ENCODE data around the gene SPINK5. TPM values are rescaled to one million over a fixed set of nuclear protein-coding genes. Genes with fewer than 3 reads are reported as not detected.

SPINK5 gene
- total RNA-seq, 2 donors from 2014 or later: 0.54 TPM; not detected in 1

DNA sequence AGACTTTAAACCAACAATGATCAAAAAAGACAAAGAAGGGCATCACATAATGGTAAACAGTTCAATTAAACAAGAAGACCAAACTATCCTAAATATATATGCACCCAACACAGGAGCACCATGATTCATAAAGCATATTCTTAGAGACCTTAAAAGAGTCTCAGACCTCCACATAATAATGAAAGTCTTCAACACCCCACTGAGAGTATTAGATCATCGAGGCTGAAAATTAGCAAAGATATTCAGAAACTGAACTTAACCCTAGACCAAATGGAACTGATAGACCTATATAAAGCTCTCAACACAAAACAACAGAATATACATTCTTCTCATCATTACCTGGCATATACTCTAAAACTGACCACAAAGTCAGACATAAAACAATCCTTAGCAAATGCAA lies 92.8 kb downstream of the SPINK5 start:
- no peak overlapping the region for H3K27ac ChIP-seq
- TF ChIP-seq, protein P1, sequence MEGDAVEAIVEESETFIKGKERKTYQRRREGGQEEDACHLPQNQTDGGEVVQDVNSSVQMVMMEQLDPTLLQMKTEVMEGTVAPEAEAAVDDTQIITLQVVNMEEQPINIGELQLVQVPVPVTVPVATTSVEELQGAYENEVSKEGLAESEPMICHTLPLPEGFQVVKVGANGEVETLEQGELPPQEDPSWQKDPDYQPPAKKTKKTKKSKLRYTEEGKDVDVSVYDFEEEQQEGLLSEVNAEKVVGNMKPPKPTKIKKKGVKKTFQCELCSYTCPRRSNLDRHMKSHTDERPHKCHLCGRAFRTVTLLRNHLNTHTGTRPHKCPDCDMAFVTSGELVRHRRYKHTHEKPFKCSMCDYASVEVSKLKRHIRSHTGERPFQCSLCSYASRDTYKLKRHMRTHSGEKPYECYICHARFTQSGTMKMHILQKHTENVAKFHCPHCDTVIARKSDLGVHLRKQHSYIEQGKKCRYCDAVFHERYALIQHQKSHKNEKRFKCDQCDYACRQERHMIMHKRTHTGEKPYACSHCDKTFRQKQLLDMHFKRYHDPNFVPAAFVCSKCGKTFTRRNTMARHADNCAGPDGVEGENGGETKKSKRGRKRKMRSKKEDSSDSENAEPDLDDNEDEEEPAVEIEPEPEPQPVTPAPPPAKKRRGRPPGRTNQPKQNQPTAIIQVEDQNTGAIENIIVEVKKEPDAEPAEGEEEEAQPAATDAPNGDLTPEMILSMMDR (IDR thresholded peaks at IDR 0.05): no peak
- ATAC-seq (ENCODE audit: insufficient number of reproducible peaks, low FRiP score, low read depth) (no peak), DNase-seq (ENCODE audit: low spot score) (no peak)
- no peaks in the 10 kb centered on the region for H3K9me3 ChIP-seq
- H3K36me3 ChIP-seq: no peaks in the 10 kb centered on the region
- H3K4me3 ChIP-seq: no peak overlapping the region
- H3K27me3 ChIP-seq (replicated peaks; ENCODE audit: insufficient read depth): no peaks in the 10 kb centered on the region
- H3K4me1 ChIP-seq (ENCODE audit: control insufficient read depth in 1 of 2, low read depth in 2 of 2): no peaks in the 10 kb centered on the region

DNA sequence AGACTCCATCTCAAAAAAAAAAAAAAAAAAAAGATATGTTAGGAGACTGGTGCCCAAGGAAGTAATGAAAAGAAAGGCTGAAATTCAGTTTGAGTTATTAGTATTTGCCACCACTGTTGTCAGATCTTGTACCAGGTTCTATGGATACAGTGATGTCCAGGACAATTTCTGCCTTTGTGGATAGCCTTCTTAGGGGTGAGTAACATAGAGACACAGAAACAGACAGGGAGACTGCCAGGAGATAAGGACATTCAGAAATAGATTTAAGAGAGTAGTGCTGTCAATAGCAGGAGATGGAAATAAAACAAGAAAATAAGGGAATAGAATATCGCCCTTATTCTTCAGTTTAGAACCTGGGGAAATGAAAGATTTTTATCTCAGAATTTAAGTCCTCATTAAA lies 98.3 kb downstream of the SPINK5 start:
- H3K4me3 ChIP-seq: no peak overlapping the region
- H3K27ac ChIP-seq: no peak overlapping the region
- DNase-seq (ENCODE audit: low spot score): no peak
- TF ChIP-seq, protein P1 (IDR thresholded peaks at IDR 0.05): no peak
- no peaks in the 10 kb centered on the region for H3K27me3 ChIP-seq (replicated peaks; ENCODE audit: insufficient read depth)
- no peaks in the 10 kb centered on the region for H3K4me1 ChIP-seq (ENCODE audit: control insufficient read depth in 1 of 2, low read depth in 2 of 2)
- no peak for ATAC-seq (ENCODE audit: insufficient number of reproducible peaks, low FRiP score, low read depth)
- no peaks in the 10 kb centered on the region for H3K9me3 ChIP-seq
- no peaks in the 10 kb centered on the region for H3K36me3 ChIP-seq

DNA sequence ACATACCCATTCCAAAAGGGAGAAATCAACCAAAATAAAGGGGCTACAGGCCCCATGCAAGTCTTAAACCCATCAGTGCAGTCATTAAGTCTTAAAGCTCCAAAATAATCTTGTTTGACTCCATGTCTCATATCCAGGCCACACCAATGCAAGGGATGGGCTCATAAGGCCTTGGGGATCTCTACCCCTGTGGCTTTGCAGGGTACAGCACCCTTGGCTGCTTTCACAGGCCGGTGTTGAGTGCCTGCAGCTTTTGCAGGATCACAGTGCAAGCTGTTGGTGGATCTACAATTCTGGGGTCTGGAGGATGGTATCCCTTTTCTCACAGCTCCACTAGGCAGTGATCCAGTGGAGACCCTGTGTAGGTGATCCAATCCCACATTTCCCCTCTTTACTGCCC lies 99.6 kb downstream of the SPINK5 start:
- H3K36me3 ChIP-seq: no peaks in the 10 kb centered on the region
- no peak overlapping the region for H3K27ac ChIP-seq
- no peak overlapping the region for H3K4me3 ChIP-seq
- DNase-seq (ENCODE audit: low spot score): no peak
- no peaks in the 10 kb centered on the region for H3K4me1 ChIP-seq (ENCODE audit: control insufficient read depth in 1 of 2, low read depth in 2 of 2)
- ATAC-seq (ENCODE audit: insufficient number of reproducible peaks, low FRiP score, low read depth): no peak
- TF ChIP-seq, protein P1 (IDR thresholded peaks at IDR 0.05): no peak
- H3K9me3 ChIP-seq: no peaks in the 10 kb centered on the region
- no peaks in the 10 kb centered on the region for H3K27me3 ChIP-seq (replicated peaks; ENCODE audit: insufficient read depth)

DNA sequence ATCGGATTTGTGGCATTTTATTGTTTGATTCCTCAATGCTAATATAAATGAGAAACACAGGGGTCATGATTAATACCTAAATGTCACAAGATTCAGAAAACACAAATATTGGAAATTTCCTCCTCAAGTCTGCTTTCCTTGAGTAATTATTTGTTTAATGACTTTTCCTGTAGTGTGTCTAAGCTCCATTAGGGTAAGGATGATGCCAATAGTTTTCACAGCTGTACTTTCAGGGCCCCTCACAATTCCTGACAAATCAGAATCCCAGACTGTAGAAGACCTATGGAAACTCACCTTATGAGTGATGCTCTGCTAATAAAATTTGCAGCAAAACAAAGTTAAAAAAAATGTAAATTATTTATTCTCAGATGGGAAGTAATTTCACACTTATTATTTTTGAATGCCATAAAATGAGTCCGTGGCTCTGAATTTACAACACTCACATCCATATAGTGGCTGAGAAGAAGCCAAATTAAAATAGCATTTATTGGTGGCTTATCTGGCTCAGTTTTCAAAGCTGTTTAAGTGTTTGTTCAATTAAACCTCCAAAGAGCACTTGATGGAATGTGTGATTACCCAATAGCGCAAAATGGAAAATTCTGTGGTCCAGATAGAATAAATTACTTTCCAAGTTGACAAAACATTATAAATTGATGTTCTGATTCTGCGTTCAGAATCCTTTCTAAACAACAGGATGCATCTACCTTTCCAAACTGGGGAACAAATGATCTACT lies 102.9 kb downstream of the SPINK5 start:
- no peak for ATAC-seq (ENCODE audit: insufficient number of reproducible peaks, low FRiP score, low read depth)

DNA sequence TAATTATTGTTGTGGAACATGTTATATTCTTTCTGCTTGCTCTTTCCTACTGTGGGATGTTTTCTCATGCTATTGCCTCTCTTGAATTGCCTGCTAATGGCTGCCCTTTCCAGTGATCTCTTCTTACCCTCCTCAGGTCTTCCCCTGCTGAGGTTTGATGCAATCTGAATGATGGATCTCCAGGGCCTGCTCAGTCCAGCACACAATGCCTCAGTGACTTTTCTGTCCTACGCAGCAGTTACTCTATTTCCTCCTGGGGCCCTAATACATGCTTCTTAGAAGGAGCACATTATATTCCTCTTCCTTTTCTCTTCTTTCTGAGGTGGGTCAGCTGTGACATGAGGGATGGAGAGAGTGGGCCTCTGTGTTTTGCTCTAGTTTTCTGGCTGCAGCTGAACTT lies 104.5 kb downstream of the SPINK5 start, which contains the start of gene SPINK14:
Gene SPINK14 (plus strand): TSS at position 301 of the 400 bp plus-strand sequence. CDS start 1,187 bp downstream, outside the sequence.
- Histone ChIP-seq H3K4me1 (ENCODE audit: control insufficient read depth in 1 of 2, low read depth in 2 of 2) (no peaks in the 10 kb centered on the region), H3K36me3 (no peaks in the 10 kb centered on the region), H3K27me3 (replicated peaks; ENCODE audit: insufficient read depth) (no peaks in the 10 kb centered on the region), H3K4me3 (no peak within 1 kb of the TSS), H3K27ac (no peak within 1 kb of the TSS), H3K9me3 (no peaks in the 10 kb centered on the region)
- TF ChIP-seq, protein P1 (IDR thresholded peaks at IDR 0.05): no peak
- ATAC-seq (ENCODE audit: insufficient number of reproducible peaks, low FRiP score, low read depth): no peak
- no peak for DNase-seq (ENCODE audit: low spot score)

More for the DNA sequence above, 102.9 kb downstream of the SPINK5 start:
- Histone ChIP-seq H3K27me3 (replicated peaks; ENCODE audit: insufficient read depth) (no peaks in the 10 kb centered on the region), H3K4me3 (no peak overlapping the region), H3K4me1 (ENCODE audit: control insufficient read depth in 1 of 2, low read depth in 2 of 2) (no peaks in the 10 kb centered on the region), H3K9me3 (no peaks in the 10 kb centered on the region), H3K27ac (no peak overlapping the region), H3K36me3 (no peaks in the 10 kb centered on the region)
- no peak for DNase-seq (ENCODE audit: low spot score)
- TF ChIP-seq, protein P1 (IDR thresholded peaks at IDR 0.05): no peak

Data from thoracic aorta (tissue), 2 donors.